ENCODE measurements around the gene KIF13A.
"Not testable (repeated sequence)": the region's sequence is repeated elsewhere in the genome, so short reads cannot be mapped to it uniquely, and the experiment has no call there.

KIF13A gene

DNA sequence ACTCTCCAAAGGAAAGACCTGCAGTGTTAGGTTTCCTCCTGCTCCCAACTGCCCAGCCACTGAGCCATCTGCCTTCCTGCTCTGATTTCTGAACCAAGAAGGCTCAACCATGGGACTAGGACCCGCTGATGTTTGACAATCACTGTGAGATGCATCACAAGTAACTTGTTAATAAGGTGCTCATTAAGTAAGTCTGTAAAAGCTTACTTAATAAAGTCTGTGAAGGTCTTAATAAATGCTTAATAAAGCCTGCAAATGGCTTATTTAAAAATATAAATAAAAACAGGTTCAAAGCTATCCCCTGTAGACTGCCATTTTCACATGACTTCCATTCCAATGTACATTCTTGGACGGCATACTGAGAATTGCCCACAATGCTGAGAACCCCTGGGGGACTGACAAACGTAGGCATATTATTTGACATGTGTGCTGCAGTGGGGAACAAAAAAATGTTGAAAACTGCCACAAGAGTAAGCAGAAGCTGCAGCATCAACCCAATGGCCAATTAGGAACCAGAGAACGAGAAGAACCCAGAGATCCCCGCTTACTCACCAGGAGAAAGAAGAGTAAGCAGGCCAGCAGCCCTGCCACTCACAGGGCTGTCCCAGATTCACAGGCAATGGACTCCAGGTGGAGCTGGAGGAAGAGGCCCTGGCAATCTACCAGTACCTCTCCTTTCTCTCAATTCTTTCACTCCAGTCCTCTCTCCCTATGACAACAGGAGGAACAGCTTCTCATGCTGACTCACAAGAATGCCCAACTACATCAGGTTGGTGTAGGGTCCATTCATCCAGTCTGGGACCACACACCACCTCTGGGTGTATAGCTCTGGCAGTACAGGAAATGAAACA is 19.5 kb downstream of the KIF13A start:
- no peak for DNase-seq

DNA sequence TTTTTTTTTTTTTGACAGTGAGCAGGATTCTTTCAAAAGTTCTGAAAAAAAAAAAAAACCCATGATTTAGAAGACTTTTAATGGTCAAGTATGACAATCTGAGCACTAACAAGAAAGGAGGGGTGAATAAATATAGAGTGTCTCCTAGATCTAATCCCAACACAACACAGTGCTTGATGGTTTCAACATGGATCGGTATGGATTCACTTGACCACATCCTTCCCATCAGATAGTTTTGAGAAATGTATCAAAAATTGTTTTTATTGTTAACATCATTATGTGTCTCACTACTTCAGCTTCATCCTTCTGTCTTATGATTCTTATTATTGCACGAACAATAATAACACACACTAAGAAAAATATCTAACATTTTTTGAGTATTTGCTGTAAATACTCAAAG is 21.0 kb downstream of the KIF13A start:
- no peak for DNase-seq

DNA sequence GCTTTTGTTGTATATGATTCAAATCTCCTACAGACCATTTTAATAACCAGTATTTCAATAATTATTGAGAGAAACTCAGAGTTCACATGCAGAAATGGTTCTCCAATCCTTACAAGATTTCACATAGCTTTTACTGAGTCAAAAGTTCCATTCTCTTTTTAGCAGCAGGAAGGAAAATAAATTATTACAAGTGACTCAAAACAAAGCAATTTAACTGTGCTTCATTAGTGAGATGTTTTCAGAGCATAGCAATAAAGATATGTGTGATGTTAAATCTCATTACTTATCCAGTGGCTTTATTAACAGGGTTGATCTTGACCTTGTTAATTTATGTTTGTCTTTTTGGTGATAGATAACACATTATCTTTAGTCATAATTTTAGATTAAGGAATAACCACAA is 22.0 kb downstream of the KIF13A start:
- no peak for DNase-seq

DNA sequence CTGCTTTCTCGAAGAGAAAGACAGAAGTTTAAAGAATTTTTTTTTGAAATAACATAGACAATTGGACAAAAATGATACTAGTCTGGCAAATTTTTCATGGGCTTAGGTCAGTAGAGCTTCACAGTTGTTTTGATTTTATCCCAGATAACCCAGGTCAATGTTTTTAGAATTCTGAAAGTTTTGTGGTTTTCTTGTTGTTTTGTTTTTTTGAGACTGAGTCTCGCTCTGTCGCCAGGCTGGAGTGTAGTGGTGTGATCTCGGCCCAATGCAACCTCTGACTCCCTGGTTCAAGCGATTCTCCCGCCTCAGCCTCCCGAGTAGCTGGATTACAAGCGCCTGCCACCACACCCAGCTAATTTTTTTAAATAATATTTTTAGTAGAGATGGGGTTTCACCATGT is 22.8 kb downstream of the KIF13A start:
- no peak for DNase-seq

DNA sequence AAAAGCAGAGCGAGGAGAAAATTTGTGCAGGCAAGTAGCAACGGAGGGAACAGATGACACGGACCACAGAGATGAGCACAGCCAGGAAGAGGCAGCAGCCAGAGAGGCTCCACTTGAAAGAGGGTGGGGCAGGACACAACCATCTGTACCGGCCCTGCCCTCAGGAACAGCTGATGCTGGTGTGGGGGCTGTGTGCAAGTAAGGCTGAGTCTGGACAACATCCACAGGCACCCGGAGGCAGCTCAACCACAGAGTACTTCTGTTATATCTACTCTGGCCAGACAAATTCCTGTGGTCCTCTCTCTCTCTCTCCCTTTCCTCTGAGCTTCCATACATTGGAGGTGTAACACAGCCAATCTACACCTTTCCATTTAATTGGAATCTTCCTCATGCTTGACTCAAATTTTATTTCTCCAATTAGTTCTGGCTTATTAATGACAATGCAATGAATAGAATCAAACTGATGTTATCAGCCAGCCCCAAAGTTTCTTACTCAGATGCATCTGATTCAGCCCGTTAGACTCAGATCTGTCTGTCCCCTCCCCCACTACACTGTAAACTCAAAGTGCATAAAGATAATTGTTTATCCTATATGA is 24.9 kb downstream of the KIF13A start:
- DNase-seq: no peak

DNA sequence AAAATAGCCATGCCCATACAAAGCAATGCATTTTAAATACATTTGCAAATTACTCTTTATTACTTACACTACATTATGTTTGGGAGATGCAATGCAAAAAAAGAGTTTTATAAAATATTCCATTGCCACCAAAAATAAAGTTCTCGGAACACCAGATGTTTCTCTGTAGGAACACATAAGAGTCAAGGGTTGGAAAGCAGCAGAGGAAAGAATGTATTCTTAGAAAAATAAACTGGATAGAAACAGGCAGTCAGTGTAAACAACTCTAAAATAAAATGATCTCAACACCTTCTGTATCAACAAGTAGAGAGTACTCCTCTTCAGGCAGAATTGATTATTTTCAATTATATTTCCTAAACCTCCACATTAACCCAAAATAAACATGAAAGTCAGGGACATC is 28.1 kb downstream of the KIF13A start:
- no peak for DNase-seq

DNA sequence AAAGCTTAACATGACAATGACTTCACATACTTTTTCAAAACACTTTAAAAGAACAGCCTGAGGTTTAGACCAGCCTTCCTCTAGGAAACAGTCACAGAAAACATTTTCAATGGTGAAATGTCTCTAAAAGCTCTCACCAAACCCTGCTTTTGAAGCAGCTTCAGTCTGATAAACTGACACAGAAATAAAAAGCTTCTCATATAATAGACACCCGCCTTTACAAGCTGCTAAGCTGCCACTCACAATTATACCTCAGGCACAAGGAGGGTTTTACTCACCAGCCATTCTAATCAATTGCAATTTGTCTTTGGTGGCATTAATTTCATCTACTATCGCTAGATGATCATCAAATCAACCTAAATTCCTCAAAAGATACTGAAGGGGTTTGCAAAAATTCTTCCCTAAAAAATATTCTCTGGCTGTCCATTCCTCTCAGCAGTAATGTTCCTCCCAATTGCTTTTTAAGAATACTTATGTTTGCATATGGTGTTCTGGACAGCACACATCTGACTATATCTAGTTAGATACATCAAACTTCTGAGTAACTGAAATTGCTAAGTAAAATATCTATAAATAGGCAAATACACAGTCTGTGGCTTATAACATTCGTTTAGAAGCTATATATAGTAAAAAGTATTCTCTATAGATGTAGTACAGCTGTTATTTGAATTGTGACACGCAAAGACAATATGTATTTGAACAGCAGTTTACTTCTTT is 29.4 kb downstream of the KIF13A start:
- no peak for DNase-seq

DNA sequence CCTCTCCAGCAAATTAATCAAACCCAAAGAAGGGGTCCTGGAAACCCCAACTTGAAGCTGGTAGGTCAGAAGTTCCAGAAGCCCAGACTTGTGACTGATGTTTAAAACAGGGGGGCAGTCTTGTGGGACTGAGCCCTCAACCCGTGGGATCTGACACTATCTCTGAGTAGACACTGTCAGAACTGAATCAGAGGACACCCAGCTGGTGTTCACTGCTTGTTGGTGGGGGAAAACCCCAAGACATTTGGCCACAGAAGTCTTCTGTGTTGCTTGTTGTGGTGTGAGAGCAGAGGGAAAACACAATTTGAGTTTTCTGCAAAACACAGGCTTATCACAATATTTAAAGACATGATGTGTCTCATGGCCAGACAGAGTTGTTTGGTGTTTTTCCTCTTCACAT is 29.9 kb downstream of the KIF13A start:
- DNase-seq: no peak

DNA sequence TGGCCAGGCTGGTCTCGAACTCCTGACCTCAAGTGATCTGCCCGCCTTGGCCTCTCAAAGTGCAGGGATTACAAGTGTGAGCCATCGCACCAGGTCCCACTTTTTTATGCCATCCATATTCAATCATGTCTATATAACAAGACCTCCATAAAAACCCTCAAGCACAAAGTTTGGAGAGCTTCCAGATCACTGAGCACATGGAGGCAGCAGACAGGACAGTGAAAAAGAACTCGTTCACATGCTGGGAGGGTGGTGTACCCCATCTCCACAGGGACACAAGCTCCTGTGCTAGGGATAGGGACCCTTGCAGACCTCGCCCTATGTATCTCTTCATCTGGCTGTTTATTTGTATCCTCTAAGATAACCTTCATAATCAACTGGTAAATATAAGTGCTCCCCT is 30.3 kb downstream of the KIF13A start:
- DNase-seq: no peak

DNA sequence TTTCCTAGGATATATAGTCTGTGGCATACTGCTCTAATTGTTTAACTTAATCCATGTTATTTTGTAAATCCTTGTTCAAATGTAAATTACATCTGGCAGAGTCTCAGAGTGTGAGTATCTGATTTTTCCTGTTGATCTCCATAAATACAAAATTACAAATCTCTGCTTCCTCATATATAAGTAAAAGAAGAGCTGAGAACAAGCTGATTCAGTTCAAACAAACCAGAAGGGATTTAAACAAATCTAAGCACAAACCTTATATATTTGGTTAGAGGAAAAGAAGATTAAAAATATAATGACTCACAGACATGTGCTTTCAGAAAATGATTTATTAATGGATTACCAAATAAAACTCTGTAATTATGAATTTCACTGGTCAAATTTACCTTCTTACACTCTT is 37.3 kb downstream of the KIF13A start:
- DNase-seq: no peak

DNA sequence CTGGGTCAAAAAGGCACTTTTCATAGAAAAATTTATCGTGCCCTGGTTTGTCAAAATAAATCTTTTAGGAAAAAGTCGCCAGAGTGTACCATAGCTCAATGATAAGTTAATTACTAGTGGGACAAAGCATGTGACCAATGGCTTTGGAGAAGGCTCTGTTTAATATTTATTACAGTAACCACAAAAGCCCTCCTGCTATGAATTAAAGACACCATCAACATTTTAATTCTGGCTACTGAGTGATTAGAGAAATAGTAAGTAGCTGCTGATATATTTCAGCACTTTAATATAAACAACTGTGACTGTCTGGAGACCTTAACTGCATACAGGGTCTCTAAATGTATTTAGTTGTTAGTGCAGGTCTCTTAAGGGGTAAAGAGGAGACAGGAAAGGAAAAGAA is 38.3 kb downstream of the KIF13A start:
- no peak for DNase-seq

DNA sequence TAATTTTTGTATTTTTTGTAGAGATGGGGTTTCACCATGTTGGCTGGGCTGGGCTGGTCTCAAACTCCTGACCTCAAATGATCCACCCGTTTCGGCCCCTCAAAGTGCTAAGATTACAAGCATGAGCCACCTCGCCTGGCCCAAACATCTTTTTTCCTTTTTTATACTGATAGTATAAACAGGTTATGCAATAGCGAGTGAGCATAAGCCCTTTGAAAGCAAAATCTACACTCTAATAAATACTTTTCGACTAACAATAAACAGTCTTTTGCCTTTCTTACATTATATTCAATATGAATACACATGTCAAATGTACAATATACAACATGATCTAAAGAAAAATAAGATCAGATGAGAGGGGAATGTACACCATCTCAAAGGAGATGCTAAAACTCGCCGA is 38.7 kb downstream of the KIF13A start:
- no peak for DNase-seq

DNA sequence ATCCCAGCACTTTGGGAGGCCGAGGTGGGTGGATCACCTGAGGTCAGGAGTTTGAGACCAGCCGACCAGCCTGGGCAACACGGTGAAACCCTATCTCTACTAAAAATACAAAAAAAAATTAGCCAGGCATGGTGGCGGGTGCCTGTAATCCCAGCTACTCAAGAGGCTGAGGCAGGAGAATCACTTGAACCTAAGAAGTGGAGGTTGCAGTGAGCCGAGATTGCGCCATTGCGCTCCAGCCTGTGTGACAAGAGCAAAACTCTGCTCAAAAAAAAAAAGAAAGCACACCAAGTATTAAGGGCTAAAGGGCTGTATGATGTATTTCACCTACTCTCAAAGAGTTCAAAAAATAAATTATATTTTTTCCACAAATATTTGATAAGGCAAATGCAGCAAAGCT is 39.9 kb downstream of the KIF13A start:
- DNase-seq: not testable (repeated sequence)

DNA sequence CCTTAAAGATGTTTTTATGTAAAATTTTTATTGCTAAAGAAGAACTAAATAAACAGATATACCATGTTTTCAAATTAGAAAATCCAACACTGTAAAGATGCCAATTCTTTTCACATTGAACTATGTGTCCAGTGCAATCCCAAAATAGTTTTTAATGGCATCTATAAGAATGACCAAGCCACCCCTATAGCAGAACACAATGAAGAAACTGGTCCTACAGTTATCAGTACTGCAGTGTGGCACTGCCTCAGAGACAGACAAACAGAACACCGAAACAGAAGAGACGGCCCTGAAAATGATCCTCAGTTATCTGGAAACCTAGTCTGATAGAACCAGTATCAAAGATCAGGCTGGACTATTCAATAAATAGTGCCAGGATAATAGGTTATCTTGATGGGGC is 41.9 kb downstream of the KIF13A start:
- DNase-seq: no peak

DNA sequence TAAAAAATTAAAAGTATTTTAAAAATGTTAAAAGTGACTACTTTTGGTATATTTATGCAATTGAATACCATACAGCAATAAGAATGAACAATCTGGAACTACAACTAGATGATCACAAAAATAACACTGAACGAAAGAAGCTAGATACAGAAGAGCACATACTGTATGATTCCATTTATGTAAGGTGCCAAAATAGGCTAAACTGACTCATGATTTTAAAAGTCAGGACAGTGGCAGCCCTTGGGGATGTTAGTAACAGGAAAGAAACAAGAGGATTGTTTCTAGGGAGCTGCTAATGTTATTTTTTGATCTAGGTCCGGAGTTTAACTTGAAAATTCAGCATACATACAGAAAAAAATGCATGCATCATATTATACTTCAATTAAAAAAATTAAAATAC is 42.3 kb downstream of the KIF13A start:
- DNase-seq: no peak

DNA sequence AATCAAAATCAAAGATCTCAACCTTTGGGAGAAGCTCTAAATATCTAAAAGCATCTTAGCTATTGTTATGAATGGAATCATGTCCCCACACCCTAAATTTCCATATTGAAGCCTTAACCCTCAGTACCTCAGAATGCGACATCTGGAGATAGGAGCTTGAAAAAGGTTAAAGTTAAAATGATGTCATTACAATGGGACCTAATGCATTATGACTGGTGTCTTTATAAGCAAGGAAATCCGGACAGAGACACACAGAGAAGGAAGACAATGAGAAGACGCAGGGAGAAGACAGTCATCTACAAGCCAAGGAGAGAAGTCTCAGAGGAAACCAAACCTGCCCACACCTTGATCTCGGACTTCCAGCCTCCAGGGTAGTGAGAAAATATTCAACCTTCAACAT is 46.1 kb downstream of the KIF13A start:
- no peak for DNase-seq

DNA sequence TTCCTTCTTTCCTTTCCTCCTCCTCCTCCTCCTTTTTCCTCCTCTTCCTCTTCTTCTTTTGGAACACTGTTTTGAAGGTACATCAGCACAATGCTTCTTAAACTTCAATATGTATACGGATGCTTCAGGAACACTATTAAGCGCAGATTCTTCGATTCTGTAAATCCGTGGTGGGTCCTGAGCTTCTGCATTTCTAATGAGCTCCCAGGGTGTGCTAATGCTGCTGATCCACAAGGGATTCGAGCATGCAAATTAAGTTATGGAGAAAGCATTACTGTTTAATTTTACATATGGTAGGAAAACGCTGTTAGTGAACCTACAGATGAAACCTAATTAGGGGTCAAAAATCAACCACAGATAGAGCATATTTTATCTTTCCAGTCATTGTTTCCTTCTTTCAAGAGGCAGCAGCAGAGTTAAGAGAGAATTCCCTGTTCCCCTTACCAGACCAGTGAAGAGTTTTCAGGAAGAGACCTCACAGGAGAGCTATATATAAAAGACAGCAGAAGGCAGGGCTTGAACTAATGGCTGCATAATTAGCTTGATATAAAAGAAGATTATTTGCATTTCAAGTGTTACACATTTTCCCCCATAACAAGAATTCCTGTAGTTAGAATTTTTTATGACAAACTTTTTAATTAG is 47.2 kb downstream of the KIF13A start:
- no peak for DNase-seq

DNA sequence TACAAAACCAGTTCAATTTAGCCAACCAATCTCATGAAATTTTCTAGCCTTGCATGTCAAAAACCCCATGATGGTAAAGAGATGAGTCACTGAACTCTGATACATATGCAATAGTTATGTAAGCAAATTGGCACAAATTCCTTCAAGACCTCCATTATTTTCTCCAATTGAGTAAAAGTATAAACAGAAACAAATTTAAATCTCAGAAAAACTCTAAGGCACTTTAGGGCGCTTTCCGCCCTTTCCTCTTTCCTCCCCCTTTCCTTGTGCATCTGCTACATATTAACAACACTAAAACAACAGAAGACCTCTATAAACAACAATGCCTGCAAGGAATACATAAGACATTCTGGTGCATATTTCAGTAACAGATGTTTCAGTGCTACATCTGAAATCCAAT is 48.5 kb downstream of the KIF13A start:
- no peak for DNase-seq

DNA sequence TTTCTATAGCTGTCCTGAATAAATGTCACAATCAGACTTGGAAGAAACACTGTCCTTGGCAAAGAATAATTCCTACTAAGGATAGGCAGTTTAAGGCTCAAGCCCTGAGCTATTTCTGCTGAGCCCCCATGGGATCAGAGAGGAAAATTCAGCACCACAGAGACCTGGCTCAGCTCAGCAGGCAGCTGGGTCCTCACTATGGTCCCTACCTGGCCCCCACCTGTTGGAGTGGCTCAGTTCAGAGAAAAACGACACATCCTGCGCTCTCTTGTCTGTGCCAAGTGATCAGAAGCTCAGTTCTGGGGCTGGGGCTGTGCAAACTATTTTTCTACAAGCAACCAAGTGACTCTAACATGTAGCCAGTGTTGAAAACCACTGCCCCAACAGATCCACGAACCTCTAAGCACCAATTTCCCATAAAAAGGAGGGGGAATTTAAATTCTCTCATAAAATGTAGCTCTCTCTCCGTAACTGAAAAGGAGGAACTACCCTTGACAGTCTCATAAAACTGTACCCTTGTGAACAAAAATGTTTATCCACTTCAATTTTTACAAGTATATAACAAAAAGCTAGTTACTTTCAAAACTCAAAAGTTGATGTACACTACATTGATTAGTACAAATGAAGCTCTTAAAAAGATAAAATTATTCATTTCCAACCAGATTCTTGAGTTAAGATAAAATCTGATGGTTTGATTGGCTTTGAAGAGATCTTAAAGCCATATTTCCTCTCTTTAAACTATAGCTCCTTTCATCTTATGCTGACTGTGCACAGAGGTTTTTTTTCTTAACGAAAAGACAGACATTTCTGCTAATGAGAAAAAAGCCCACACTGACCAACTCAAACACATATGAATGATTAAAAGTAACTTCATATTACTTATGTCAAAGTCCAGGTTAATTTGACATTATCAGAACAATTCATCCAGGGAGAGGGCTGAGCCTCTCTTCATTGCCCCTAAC is 52.0 kb downstream of the KIF13A start:
- DNase-seq: no peak

DNA sequence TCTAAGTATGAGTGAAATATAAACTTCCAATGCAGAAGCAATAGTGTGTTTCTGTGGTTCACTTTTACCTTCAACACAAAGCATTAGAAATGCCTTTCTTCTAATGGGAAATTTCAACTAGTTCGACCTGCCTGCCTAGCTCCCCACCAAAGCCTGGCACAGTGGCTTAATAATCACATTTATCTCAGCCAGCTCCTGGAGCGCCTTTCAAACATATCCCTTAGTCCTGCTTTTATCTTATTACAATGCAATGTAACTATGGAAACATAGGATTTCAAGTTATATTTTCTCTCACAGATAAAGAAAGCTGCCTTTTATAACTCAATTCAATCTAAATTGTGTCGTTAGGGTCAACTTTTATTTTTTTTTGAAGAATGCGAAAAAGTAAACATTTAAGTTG is 53.7 kb downstream of the KIF13A start:
- no peak for DNase-seq

DNA sequence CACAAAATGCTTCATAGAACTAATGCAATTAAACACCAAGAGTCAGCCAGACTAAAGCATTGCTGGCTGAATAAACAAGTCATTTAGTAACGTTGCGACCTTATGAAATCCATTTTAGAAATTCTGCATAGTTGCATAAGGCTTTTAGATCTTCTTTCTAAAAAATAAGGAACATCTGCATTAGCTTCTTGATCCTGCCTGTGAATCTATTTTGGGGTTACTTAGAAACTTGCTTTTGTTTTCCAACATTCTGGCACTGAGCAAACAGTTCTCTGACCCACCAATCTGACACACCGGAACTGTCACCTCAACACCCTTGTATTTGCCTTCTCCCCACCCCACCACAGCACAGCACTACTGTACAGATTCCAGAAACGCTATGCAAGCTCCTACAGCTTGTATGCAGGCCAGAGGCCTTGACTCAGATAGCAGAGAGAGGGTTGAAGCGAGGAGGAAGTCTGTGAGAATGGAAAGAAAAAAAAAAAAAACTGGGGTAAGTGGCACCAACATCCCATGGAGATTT is 55.0 kb downstream of the KIF13A start:
- DNase-seq: no peak

DNA sequence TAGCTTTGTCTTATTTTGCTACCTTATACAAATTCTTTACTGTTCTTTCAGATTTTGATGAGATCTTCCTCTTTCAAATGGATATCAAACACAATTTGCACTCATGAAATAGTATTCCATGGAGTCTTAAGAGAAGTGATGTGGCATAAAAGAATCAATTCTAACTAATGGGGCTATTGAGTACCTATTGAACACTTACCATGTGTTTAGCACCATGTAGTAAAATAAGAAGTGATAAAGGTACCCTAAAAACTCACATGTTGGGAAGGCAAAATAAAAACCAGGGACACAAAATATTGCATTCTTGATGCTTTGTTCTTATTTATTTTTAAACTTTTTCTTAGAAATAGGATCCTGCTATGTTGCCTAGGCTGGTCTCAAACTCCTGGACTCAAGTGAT is 56.2 kb downstream of the KIF13A start:
- DNase-seq: no peak

Measured in T-helper 1 cell (primary cell).